H1 (cell line): ENCODE data around the gene RAMP3. TPM values are rescaled to one million over a fixed set of nuclear protein-coding genes. Genes with fewer than 3 reads are reported as not detected.

Source experiments
- CHD2 ChIP-seq: IDR thresholded peaks from 2 replicates; pipeline ENCODE4 v1.6.1; 2012; ENCODE audit warnings: low read length, improper control_type of control experiment
- CHD7 ChIP-seq: fragments of 300-600 bp; sonication (generic); IDR thresholded peaks from 2 replicates; pipeline ENCODE4 v1.7.1; 2012; ENCODE audit warnings: low read length, moderate library complexity, mild to moderate bottlenecking, inconsistent platforms; ENCODE audit not compliant: insufficient replicate concordance
- polyA plus RNA-seq, 7 experiments: library from polyadenylated mRNA; depleted of rRNA in 3 of 7; stranded (reverse) in 5 of 7; unstranded in 2 of 7; fragments of >200 nt in 5 of 7; fragments of 200-250 nt in 2 of 7; gene quantifications; 1 replicate in 5 of 7; 2 replicates in 1 of 7; 4 replicates in 1 of 7; pipeline versions ENCODE4 v1.2.1 to v1.2.3, GENCODE V29; 2011 to 2013; ENCODE audit warnings: missing spikeins in 2 of 7, mixed read lengths in 2 of 7
- total RNA-seq: library from RNA; stranded (reverse); fragmentation: NEBNext Ultra II Directional; extraction: Animal tissue kit (Norgen Biotek cat#: 25700); gene quantifications from 2 replicates; pipeline ENCODE4 v1.2.1, GENCODE V29; 2021

RAMP3 gene
- total and polyA plus RNA-seq, 2 of the 8 experiments (the other 6 are each of a cell fraction or from before 2014, with no cell fraction given): 0.88 to 0.98 TPM

DNA sequence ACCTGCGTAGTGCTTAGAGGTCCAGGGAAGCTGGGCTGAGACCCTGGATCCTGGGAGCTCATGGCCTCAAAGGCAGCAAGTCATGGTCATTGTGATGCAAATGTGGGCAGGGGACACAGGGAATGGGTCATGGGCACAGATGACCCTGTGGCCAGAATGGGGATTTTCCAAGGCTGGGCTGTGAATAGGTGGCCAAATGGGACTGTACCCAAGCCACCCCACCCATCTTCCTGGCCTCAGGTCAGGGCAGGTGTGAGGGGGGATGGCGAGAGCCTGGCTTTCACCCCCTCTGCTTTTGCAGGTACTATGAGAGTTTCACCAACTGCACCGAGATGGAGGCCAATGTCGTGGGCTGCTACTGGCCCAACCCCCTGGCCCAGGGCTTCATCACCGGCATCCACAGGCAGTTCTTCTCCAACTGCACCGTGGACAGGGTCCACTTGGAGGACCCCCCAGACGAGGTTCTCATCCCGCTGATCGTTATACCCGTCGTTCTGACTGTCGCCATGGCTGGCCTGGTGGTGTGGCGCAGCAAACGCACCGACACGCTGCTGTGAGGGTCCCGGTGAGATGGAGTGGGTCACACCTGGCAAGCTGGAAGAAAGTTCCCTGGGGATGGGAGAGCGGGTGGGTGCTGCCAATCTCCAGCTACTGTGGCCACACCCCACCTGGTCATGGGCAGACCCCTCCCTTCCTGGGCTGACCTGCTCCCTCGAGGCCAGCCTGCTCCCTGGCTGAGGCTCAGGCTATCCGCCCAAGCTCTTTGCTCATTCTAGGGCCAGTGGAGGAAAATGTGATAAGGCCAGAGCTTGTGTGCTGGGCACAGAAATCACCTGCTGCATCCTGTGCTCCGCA, 25.5 kb downstream of the RAMP3 start (continued):
- TF ChIP-seq CHD7 (no peak), CHD2 (no peak)
